SK-N-SH (cell line): Measurements from ENCODE around the gene ZNF655. TPM values are rescaled to one million over a fixed set of nuclear protein-coding genes. Genes with fewer than 3 reads are reported as not detected.

Experiments
- CTCF ChIA-PET: fragments of 300-600, 350-600 bp; formaldehyde crosslinking; extraction: SDS; loops from one replicate; lab custom pipeline; 2021; lab: Yijun Ruan, JAX
- POLR2A ChIA-PET: fragments of 350-600 bp; sonication (Branson Sonifier 250); formaldehyde crosslinking; extraction: SDS; loops from one replicate; lab custom pipeline; 2020; ENCODE audit warnings: antibody characterized with exemption, inconsistent platforms; lab: Yijun Ruan, JAX
- DNase-seq: peaks from one replicate; pipeline ENCODE4 v3.0.0; 2012
- H2AFZ ChIP-seq: fragments of 200-600 bp; sonication (generic); 2 replicates; pipeline ENCODE4 v1.8.1; 2016; ENCODE audit warnings: antibody characterized with exemption, mild to moderate bottlenecking, low read depth
- H3F3A ChIP-seq: fragments of 200-600 bp; sonication (generic); replicated peaks from 2 replicates; pipeline ENCODE3; 2016; ENCODE audit warnings: antibody characterized with exemption, mild to moderate bottlenecking; ENCODE audit not compliant: insufficient read depth
- H3K27ac ChIP-seq, 2 experiments: fragments of 200-500 bp in 1 of 2; fragments of 200-600 bp in 1 of 2; sonication (Bioruptor generic) in 1 of 2; sonication (generic), shearing (Covaris generic) in 1 of 2; 2 replicates each; pipeline versions ENCODE4 v1.5.1 to v1.6.1; 2014 to 2016; ENCODE audit warnings: low read depth in 2 of 2, inconsistent platforms in 1 of 2, low read length in 1 of 2, mild to moderate bottlenecking in 1 of 2, mixed read lengths in 1 of 2
- H3K27me3 ChIP-seq: fragments of 200-600 bp; sonication (generic), shearing (Covaris generic); 2 replicates; pipeline ENCODE4 v1.6.1; 2016; ENCODE audit warnings: mixed run types; ENCODE audit not compliant: insufficient read depth
- H3K36me3 ChIP-seq, 2 experiments: fragments of 200-500 bp in 1 of 2; fragments of 200-600 bp in 1 of 2; sonication (Bioruptor generic) in 1 of 2; sonication (generic) in 1 of 2; replicated peaks in 1 of 2; 2 replicates each; pipeline versions ENCODE3 to v1.5.1; 2014 to 2016; ENCODE audit warnings: low read length in 1 of 2, mild to moderate bottlenecking in 1 of 2; ENCODE audit not compliant: insufficient read depth in 2 of 2, control insufficient read depth in 1 of 2
- H3K4me1 ChIP-seq, 2 experiments: fragments of 200-500 bp in 1 of 2; fragments of 200-600 bp in 1 of 2; sonication (Bioruptor generic) in 1 of 2; sonication (generic), shearing (Covaris generic) in 1 of 2; 2 replicates each; pipeline versions ENCODE4 v1.5.1 to v1.6.1; 2014 to 2016; ENCODE audit warnings: low read depth in 1 of 2, low read length in 1 of 2, mixed run types in 1 of 2; ENCODE audit not compliant: insufficient read depth in 2 of 2, control insufficient read depth in 1 of 2
- H3K4me2 ChIP-seq: fragments of 200-600 bp; sonication (generic), shearing (Covaris generic); 2 replicates; pipeline ENCODE4 v1.6.1; 2017; ENCODE audit warnings: mixed run types
- H3K4me3 ChIP-seq, 2 experiments: fragments of 200-500 bp in 1 of 2; fragments of 200-600 bp in 1 of 2; sonication (Bioruptor generic) in 1 of 2; sonication (generic), shearing (Covaris generic) in 1 of 2; 2 replicates each; pipeline versions ENCODE4 v1.5.1 to v1.8.1; 2014 to 2016; ENCODE audit warnings: low read depth in 2 of 2, inconsistent platforms in 1 of 2, low read length in 1 of 2, mild to moderate bottlenecking in 1 of 2, mixed read lengths in 1 of 2, moderate library complexity in 1 of 2
- H3K79me2 ChIP-seq: fragments of 200-600 bp; sonication (generic); 2 replicates; pipeline ENCODE4 v1.8.1; 2017; ENCODE audit warnings: mild to moderate bottlenecking; ENCODE audit not compliant: insufficient read depth
- H3K9ac ChIP-seq: fragments of 200-600 bp; sonication (generic); 2 replicates; pipeline ENCODE4 v1.6.1; 2017; ENCODE audit warnings: mixed run types
- H3K9me2 ChIP-seq: fragments of 200-600 bp; sonication (generic); 2 replicates; pipeline ENCODE4 v1.6.1; 2017; ENCODE audit warnings: mixed run types
- H3K9me3 ChIP-seq: fragments of 200-600 bp; sonication (generic); 2 replicates; pipeline ENCODE4 v1.6.1; 2017; ENCODE audit warnings: mixed run types, mild to moderate bottlenecking, moderate library complexity
- H4K20me1 ChIP-seq: fragments of 200-600 bp; sonication (generic); 2 replicates; pipeline ENCODE4 v1.6.1; 2017; ENCODE audit warnings: mild to moderate bottlenecking, mixed run types; ENCODE audit not compliant: insufficient read depth
- FOXM1 ChIP-seq: IDR thresholded peaks from 2 replicates; pipeline ENCODE4 v1.4.0; 2012; ENCODE audit warnings: low read depth, mild to moderate bottlenecking
- IRF3 ChIP-seq: fragments of 150-350 bp; IDR thresholded peaks from 2 replicates; pipeline ENCODE4 v1.6.1; 2016; ENCODE audit warnings: mild to moderate bottlenecking, low read depth, low read length
- JUND ChIP-seq: IDR thresholded peaks from 2 replicates; pipeline ENCODE4 v1.4.0; 2012
- MEF2A ChIP-seq: IDR thresholded peaks from 2 replicates; pipeline ENCODE4 v1.4.0; 2012; ENCODE audit warnings: low read depth, borderline replicate concordance
- NFIC ChIP-seq: IDR thresholded peaks from 2 replicates; pipeline ENCODE4 v1.4.0; 2012; ENCODE audit warnings: borderline replicate concordance
- POLR2AphosphoS5 ChIP-seq: IDR thresholded peaks from 2 replicates; pipeline ENCODE4 v1.6.1; 2012; ENCODE audit warnings: low read depth, low read length
- RAD21 ChIP-seq: IDR thresholded peaks from 2 replicates; pipeline ENCODE4 v1.6.1; 2012; ENCODE audit warnings: mild to moderate bottlenecking, low read length
- RFX5 ChIP-seq: IDR thresholded peaks from 2 replicates; pipeline ENCODE4 v1.6.1; 2012; ENCODE audit warnings: mild to moderate bottlenecking, improper control_type of control experiment, low read length
- TAF1 ChIP-seq: IDR thresholded peaks from 2 replicates; pipeline ENCODE4 v1.6.1; 2012; ENCODE audit warnings: low read depth, mild to moderate bottlenecking, low read length, moderate library complexity, borderline replicate concordance
- TCF12 ChIP-seq: IDR thresholded peaks from 2 replicates; pipeline ENCODE4 v1.4.0; 2012
- YY1 ChIP-seq: IDR thresholded peaks from 2 replicates; pipeline ENCODE4 v1.4.0; 2012; ENCODE audit warnings: low read depth, mild to moderate bottlenecking
- WGBS: methylation state at CpG from one replicate; pipeline ENCODE4 v1.1.6; 2017; ENCODE audit warnings: low lambda C conversion rate; 5-methylcytosine and 5-hydroxymethylcytosine counted together
- polyA plus RNA-seq, 3 experiments: library from polyadenylated mRNA; depleted of rRNA; stranded (reverse); fragments of >200 nt; gene quantifications; 2 replicates each; pipeline ENCODE4 v1.2.3, GENCODE V29; 2012
- TF ChIP-seq, protein P1 (sequence below): IDR thresholded peaks from 2 replicates; pipeline ENCODE4 v1.4.0; 2012; ENCODE audit warnings: low read depth
- TF ChIP-seq, protein P2 (sequence below): IDR thresholded peaks from 2 replicates; pipeline ENCODE4 v1.4.0; 2012; ENCODE audit warnings: low read depth, borderline replicate concordance

ZNF655 gene
- polyA plus RNA-seq, 1 of the 3 experiments (the other 2 are of a cell fraction), result 113 TPM

GRCh38 chr7:99559175-99559915 lies 903 bp downstream of the ZNF655 start:
- TF ChIP-seq NFIC (no peak), POLR2AphosphoS5 (no peak), TAF1 (no peak), MEF2A (no peak), FOXM1 (no peak), JUND (no peak), RAD21 (no peak)
- TF ChIP-seq, protein P1, sequence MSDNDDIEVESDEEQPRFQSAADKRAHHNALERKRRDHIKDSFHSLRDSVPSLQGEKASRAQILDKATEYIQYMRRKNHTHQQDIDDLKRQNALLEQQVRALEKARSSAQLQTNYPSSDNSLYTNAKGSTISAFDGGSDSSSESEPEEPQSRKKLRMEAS, result 0 out of 2 replicates have a peak, but pooled peaks have one; percentile 0
- CTCF ChIA-PET, result interaction anchor here (0.7 to 2.7 kb wide), 5 partner anchors 9 to 140 kb away, joined by 3 to 13 read pairs (median 5); partner anchors contain the start of gene ZSCAN25
- WGBS, result 12% methylated on average over 31 of the region's 31 CpGs

DNA sequence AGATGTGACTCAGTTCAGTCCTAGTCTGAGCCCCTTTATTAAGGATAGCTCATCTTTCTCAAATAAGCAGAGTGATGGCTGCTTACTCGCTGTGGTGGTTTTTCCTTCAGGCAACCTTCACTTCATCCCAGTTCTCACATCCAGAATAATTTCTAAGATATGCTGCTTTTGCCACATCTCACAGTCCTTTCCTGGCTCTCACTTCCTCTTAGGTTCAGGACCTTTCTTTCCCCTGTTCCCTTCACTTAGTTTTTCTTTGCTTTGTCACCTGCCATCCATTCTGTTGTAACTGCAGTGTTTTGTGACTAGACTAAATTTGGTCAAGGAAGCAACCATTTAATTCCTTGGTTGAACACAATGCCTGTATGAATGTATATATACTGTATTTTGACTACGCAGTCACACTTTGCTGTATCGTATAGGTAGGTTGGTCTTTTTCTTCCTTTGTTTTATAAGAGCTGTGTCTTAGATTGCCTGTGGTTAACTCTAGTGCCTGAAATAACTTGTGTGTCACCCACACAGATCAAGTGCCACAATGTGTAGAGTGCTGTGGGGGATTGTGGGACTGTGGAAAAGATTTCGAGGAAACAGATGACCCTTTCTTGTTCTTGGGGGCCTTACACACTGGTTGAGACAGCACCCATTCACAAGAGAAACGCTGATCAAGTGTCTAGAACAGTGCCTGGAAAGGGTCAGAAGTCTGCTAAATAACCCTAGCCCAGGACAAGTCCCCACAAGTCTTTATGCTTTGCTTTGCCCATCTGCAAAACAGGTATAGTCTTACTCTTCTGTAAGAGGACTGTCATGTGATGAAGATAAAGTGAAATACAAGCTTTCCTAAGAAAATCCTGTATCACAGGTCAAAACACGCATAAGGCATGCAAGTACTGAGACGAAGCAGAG lies 2.6 kb downstream of the ZNF655 start:
- POLR2A ChIA-PET, result no interaction called here
- TF ChIP-seq RFX5 (no peak), TCF12 (no peak), NFIC (no peak), IRF3 (no peak), YY1 (no peak), FOXM1 (no peak)
- TF ChIP-seq, protein P2, sequence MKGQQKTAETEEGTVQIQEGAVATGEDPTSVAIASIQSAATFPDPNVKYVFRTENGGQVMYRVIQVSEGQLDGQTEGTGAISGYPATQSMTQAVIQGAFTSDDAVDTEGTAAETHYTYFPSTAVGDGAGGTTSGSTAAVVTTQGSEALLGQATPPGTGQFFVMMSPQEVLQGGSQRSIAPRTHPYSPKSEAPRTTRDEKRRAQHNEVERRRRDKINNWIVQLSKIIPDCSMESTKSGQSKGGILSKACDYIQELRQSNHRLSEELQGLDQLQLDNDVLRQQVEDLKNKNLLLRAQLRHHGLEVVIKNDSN, result no peak
- no peaks in the 10 kb centered on the region for H3K9me3 ChIP-seq
- H3K9ac ChIP-seq, result peak overlapping the region; percentile 99; the same call in 1 of the 2 replicates
- CTCF ChIA-PET, result interaction anchor here (0.9 to 2.2 kb wide), 3 partner anchors 15 to 20 kb away, joined by 3 to 10 read pairs (median 3); no protein-coding TSS in a partner anchor
- H3K4me3 ChIP-seq, result peak overlapping the region in 1 of 2 experiments; percentile 98; a peak in 1 of 4 replicates
- peaks cover 82% of the 10 kb centered on the region for H3K79me2 ChIP-seq
- 0 out of 2 replicates have a peak, but pooled peaks cover 5% of the 10 kb centered on the region for H4K20me1 ChIP-seq
- H3K9me2 ChIP-seq, result no peaks in the 10 kb centered on the region
- WGBS, result 92% methylated on average over 7 of the region's 7 CpGs
- peak overlapping the region; percentile 89 for H3K4me2 ChIP-seq
- peaks cover 56 to 64% of the 10 kb centered on the region in 2 experiments for H3K36me3 ChIP-seq
- no peak for DNase-seq
- H3K27me3 ChIP-seq, result no peaks in the 10 kb centered on the region
- peaks cover 20 to 41% of the 10 kb centered on the region in 2 experiments for H3K4me1 ChIP-seq
- peak overlapping the region; percentile 14 to 99; a peak in 3 of 4 replicates for H3K27ac ChIP-seq
- H3F3A ChIP-seq, result peaks cover 67% of the 10 kb centered on the region
- H2AFZ ChIP-seq, result no peak overlapping the region

More at GRCh38 chr7:99559175-99559915, 903 bp downstream of the ZNF655 start:
- Histone ChIP-seq H3K9me2 (no peaks in the 10 kb centered on the region), H3K27me3 (no peaks in the 10 kb centered on the region), H2AFZ (no peak overlapping the region), H3K4me3 (peak overlapping the region; percentile 88 to 98), H3K27ac (peak overlapping the region; percentile 97 to 99), H4K20me1 (no peaks in the 10 kb centered on the region), H3K4me2 (peak overlapping the region; percentile 89), H3K36me3 (peaks cover 55 to 59% of the 10 kb centered on the region in 2 experiments), H3K9ac (peak overlapping the region; percentile 99), H3F3A (peaks cover 58% of the 10 kb centered on the region), H3K9me3 (no peaks in the 10 kb centered on the region), H3K4me1 (peaks cover 20 to 41% of the 10 kb centered on the region in 2 experiments), H3K79me2 (peaks cover 81% of the 10 kb centered on the region)
- DNase-seq, result no peak
- POLR2A ChIA-PET, result interaction anchor here (0.9 to 2.6 kb wide), 7 partner anchors 9 to 151 kb away, joined by 3 to 23 read pairs (median 8); partner anchors contain the start of genes BUD31, PDAP1, ZKSCAN5 and ZNF394
